ENCODE results near the gene MTFMT.

Gene MTFMT

DNA sequence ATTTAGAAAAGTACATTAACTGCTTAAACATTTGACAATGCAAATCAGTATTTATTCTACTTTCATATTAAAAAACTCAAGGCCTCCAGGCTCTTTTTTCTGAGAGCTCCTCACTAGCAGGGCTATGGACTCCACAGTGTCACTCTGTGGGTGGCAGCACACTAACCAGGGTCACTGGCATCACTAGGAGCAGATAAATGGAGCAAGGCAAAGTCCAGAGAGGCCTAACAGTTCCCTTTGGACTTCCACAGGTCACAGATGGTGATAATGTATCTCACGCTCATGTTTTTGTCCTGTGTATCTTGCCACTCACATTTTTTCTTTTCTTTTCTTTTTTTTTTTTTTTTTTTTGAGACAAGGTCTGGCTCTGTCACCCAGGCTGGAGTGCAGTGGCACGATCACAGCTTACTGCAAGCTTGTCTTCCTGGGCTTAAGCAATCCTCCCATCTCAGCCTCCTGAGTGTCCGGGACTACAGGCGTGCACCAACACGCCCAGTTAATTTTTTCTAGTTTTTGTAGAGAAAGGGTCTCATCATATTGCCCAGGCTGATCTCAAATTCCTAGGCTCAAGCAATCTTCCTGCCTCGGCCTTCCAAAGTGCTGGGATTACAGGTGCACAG lies 47.5 kb downstream of the MTFMT start:
- DNase-seq, result no peak

DNA sequence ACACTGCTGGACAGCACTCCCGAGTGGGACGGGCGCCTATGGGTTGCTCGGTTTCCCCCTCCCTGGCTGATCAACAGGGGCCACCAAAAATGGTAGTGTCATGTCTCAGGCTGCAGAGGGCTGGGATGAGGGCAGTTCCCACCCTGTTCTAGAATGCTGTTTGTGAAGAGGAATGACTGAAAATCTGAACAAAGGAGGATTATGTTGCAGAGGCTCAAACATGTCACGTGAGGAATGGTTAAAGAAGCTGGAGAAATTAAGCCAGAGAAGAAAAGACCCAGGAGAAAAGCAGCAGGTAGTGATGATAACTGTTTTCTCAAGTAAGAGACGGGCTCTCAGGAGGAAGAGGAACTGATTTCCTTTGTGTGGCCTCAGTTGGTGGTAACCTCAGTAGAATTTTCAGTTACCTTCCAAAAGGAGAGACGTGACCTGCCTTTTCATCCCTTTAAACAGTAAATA lies 50.2 kb downstream of the MTFMT start:
- no peak for DNase-seq

DNA sequence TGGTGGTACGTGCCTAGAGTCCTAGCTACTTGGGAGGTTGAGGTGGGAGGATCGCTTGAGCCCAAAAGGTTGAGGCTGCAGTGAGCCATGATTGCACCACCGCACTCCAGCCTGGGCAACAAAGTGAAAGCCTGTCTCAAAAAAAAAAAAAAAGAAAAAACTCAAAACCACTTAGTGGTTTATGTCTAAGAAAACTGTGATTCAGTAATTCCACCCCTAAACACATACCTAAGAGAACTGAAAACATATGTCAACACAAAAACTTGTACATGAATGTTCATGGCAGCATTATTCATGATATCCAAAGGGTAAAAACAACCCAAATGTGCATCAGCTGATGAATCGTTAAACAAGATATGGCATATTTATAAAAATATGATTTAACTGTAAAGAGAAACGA lies 54.0 kb downstream of the MTFMT start:
- DNase-seq, result no peak

DNA sequence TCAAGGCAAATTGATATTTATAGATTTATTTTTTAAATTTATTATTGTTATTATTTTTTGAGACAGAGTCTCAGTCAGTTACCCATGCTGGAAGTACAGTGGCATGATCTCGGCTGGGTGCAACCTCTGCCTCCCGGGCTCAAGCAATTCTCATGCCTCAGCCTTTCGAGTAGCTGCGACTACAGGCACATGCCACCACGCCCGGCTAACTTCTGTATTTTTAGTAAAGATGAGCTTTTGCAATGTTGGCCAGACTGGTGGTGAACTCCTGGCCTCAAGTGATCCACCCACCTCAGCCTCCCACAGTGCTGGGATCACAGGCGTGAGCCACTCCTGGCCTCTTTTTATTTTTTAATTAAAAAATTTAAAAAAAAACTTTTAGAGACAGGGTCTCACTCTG lies 58.7 kb downstream of the MTFMT start:
- no peak for DNase-seq

DNA sequence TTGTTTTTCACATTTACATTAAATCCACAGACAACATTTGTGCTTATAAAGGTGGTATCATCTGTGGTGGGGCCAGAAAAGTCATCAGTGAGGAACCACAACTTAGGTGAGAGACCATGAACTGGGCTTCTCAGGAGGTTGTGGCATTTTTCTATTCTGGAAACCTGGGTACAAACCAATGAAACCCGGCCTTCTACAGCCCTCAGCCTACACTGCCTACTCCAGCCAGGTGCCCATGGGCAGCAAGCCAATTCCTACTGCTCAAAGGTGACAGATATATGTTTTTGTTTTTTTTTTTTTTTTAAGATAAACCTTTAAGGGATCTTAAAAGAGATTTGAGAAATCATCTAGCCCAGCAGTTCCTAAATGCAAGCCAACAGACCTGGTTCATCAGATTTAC lies 60.0 kb downstream of the MTFMT start:
- no peak for DNase-seq

DNA sequence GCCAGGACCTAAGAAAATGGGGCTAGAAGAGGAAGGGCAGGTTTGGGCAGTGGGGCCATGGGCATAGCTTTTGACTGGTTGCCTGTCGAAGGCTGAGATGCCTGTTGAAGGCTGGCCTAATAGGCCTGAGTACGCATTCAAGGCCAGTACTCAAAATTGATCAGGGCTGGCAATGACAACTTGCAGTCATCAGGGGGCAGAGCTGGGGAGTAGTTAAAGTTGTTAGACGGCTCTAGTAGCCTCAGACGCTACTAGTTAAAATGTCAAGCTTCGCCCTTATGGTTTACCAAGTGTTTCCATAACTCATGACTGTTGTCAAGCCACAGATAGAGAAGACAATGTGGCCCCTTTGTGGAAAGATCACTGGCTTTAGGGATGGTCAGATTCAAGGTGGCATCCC lies 68.4 kb downstream of the MTFMT start:
- DNase-seq, result no peak

DNA sequence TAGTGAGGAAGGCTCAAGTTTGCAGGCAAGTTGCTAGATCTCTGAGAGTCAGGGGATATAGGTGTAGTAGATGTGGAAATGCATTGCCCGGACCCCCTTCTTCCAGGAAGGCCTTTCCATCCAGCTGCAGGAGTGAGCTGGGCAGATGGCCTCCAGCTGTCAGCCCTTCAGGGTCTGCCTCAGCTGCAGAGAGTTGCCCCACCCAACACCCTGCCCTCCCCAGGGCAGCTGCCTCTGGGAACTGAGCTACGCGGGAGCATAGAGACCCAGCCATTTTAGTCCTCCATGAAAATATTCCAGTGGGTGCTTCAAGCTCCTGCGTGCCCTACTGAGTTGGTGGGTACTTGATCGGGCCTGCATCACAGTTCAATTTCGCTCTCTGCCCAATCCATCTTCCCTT lies 69.3 kb downstream of the MTFMT start:
- no peak for DNase-seq

DNA sequence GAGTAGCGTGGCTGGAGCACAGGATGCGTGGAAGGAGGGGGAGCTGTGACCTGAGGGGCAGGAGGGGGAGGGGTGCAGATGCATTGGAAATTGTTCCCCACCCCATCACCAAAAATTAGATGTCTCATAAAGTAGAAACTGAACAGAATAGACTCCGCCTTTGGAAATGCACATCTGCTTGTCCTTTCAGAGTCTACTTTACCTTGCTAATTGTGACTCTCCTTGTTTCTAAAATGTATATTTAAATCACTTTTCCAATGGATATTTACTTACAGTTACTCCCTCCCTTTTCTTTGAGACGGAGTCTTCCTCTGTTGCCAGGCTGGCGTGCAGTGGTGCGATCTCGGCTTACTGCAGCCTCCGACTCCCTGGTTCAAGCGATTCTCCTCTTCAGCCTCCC lies 70.3 kb downstream of the MTFMT start:
- no peak for DNase-seq

DNA sequence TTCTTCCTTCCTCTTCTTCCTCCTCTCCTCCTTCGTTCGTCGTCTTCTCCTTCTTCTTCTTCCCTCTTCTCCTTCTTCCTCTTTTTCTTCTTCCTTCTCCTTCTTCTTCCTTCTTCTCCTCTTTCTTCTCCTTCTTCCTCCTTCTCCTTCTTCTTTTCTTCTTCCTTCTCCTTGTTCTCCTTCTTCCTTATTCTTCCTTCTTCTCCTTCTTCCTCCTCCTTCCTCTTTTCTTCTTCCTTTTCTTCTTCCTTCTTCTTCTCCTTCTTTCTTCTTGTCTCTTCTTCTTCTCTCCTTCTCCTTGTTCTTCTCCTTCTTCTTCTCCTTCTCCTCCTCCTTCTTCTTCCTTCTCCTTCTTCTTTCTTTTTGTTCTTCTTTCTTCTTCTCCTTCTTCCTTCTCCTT lies 75.0 kb downstream of the MTFMT start:
- no peak for DNase-seq

DNA sequence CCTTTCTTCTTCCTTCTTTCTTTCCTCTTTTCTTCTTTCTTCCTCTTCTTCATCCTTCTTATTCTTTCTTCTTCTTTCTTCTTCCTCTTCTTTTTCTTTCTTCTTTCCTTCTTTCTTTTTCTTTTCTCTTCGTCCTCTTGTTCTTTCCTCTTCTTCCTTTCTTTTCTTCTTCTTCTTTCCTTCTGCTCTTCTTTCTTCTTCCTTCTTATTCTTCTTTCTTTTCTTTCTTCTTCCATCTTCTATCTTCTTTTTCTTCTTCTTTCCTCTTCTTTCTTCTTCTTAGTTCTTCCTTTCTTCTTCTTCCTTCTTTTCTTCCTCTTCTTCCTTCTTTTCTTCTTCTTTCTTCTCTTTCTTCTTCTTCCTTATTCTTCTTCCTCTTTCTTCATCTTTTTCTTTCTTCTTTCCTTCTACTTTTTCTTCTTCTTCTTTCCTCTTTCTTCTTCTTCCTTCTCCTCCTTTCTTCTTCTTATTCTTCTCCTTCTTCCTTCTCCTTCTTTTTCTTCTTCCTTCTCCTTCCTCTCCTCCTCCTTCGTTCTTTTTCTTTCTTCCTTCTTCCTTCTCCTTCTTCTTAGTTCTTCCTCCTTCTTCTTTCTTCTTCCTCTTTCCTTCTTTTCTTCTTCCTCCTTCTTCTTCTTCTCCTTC lies 77.5 kb downstream of the MTFMT start:
- no peak for DNase-seq
